K562 (cell line): ENCODE data around the gene RGS14. TPM values are rescaled to one million over a fixed set of nuclear protein-coding genes. Genes with fewer than 3 reads are reported as not detected.

ENCODE experiments used
- EZH2 ChIP-seq: IDR thresholded peaks from 2 replicates; pipeline ENCODE4 v1.6.1; 2012; ENCODE audit warnings: low read depth, mild to moderate bottlenecking, inconsistent platforms, low read length, borderline replicate concordance
- MCM7 ChIP-seq, 2 experiments: fragments of 450-650 bp; IDR thresholded peaks; 2 replicates each; pipeline ENCODE4 v1.6.1; 2016 to 2018
- RBM25 ChIP-seq: fragments of 200-400 bp; formaldehyde crosslinking; IDR thresholded peaks from 2 replicates; pipeline ENCODE4 v1.6.1; 2018; ENCODE audit warnings: low read length, low read depth, moderate library complexity; ENCODE audit not compliant: severe bottlenecking
- SMARCA5 ChIP-seq: fragments of 450-650 bp; IDR thresholded peaks from 2 replicates; pipeline ENCODE4 v1.6.1; 2016
- TCF7L2 ChIP-seq: fragments of 150-350 bp; IDR thresholded peaks from 2 replicates; pipeline ENCODE4 v1.6.1; 2016; ENCODE audit warnings: low read depth, mild to moderate bottlenecking, low read length, moderate library complexity
- ZFP1 ChIP-seq: fragments of 450-650 bp; formaldehyde crosslinking; IDR thresholded peaks from 2 replicates; pipeline ENCODE4 v1.4.0; 2020; ENCODE audit warnings: mild to moderate bottlenecking, mixed read lengths
- ZKSCAN8 ChIP-seq: fragments of 200-800 bp; sonication (Bioruptor generic); IDR thresholded peaks from 2 replicates; pipeline ENCODE4 v1.6.1; 2016; ENCODE audit warnings: missing genetic modification characterization, missing compliant biosample characterization
- polyA plus RNA-seq, 8 experiments: library from polyadenylated mRNA; depleted of rRNA in 4 of 8; stranded (reverse) in 5 of 8; unstranded in 3 of 8; fragments of >200 nt; fragmentation: Nextera tagmentation in 2 of 8; fragmentation: Illumina TruSeq in 1 of 8; extraction: Ambion mirVana in 2 of 8; extraction: Trizol in 1 of 8; gene quantifications; 2 replicates each; pipeline versions ENCODE4 v1.2.1 to v1.2.3, GENCODE V29; 2011 to 2014; ENCODE audit warnings: inconsistent platforms in 1 of 8, missing spikeins in 1 of 8
- total RNA-seq, 7 experiments: library from RNA; depleted of rRNA in 6 of 7; stranded (reverse); fragments of >200 nt in 6 of 7; fragmentation: Illumina TruSeq in 2 of 7; extraction: Trizol in 2 of 7; gene quantifications; 2 replicates each; pipeline versions ENCODE4 v1.2.1 to v1.2.3, GENCODE V29; 2011 to 2021; ENCODE audit warnings: low replicate concordance in 1 of 7
- TF ChIP-seq, protein P1 (sequence below), 2 experiments: IDR thresholded peaks; 2 replicates each; pipeline ENCODE4 v1.6.1; 2012; ENCODE audit warnings: improper control_type of control experiment in 2 of 2, low read depth in 2 of 2, low read length in 2 of 2, borderline replicate concordance in 1 of 2
- TF ChIP-seq, protein P2 (sequence below): fragments of 450-650 bp; formaldehyde crosslinking; conservative IDR thresholded peaks from 2 replicates; pipeline ENCODE4 v1.4.0; 2022; ENCODE audit warnings: mild to moderate bottlenecking, missing genetic modification characterization

The RGS14 gene
- total and polyA plus RNA-seq, 9 of the 15 experiments (the other 6 are each of a cell fraction or from before 2014, with no cell fraction given): 0.28 to 75.9 (median 34.5) TPM

DNA sequence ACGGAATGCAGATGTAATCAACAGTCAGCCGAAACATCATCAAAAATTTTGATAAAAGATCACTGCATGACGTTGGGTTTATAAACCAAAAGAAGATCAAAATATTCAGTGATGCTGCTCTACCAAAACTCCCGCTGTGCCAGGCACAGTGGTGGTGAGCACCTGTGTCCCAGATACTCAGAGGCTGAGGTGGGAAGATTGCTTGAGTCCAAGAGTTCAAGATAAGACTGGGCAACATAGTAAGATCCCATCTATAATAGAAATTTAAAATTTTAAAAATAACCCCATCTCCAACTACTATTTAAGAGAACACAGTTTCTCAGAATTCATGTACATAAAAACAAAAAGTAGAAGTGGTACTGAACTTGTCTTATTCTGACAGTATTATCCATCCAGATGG lies 10.0 kb upstream of the RGS14 start (continued):
- no peak for TF ChIP-seq ZKSCAN8
- TF ChIP-seq TCF7L2: no peak
- peak; percentile 46 for TF ChIP-seq RBM25
- TF ChIP-seq ZFP1 (CRISPR knock-in tag): no peak
- TF ChIP-seq EZH2: no peak
- TF ChIP-seq, protein P1, sequence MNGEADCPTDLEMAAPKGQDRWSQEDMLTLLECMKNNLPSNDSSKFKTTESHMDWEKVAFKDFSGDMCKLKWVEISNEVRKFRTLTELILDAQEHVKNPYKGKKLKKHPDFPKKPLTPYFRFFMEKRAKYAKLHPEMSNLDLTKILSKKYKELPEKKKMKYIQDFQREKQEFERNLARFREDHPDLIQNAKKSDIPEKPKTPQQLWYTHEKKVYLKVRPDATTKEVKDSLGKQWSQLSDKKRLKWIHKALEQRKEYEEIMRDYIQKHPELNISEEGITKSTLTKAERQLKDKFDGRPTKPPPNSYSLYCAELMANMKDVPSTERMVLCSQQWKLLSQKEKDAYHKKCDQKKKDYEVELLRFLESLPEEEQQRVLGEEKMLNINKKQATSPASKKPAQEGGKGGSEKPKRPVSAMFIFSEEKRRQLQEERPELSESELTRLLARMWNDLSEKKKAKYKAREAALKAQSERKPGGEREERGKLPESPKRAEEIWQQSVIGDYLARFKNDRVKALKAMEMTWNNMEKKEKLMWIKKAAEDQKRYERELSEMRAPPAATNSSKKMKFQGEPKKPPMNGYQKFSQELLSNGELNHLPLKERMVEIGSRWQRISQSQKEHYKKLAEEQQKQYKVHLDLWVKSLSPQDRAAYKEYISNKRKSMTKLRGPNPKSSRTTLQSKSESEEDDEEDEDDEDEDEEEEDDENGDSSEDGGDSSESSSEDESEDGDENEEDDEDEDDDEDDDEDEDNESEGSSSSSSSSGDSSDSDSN (IDR thresholded peaks at IDR 0.05; ENCODE audit: borderline replicate concordance in 1 of 2, low read depth in 2 of 2, low read length in 2 of 2): no peak
- TF ChIP-seq SMARCA5: no peak
- TF ChIP-seq MCM7 (IDR thresholded peaks at IDR 0.05): no peak
- TF ChIP-seq, protein P2, sequence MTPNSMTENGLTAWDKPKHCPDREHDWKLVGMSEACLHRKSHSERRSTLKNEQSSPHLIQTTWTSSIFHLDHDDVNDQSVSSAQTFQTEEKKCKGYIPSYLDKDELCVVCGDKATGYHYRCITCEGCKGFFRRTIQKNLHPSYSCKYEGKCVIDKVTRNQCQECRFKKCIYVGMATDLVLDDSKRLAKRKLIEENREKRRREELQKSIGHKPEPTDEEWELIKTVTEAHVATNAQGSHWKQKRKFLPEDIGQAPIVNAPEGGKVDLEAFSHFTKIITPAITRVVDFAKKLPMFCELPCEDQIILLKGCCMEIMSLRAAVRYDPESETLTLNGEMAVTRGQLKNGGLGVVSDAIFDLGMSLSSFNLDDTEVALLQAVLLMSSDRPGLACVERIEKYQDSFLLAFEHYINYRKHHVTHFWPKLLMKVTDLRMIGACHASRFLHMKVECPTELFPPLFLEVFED: no peak
- TF ChIP-seq, all 486 proteins: peak for 2
